Cerebellar nuclear complex (tissue), 1 donor: ENCODE data around the gene CRABP2.

ENCODE experiments used
- DNase-seq, 2 experiments: peaks; one replicate each; lab custom pipeline; 2025; lab: John Stamatoyannopoulos, UW

The CRABP2 gene

GRCh38 chr1:156705321-156705917 lies at the start of gene CRABP2:
CRABP2 (minus strand) TSS chr1:156705583; CDS start chr1:156705446, 137 bp downstream.
- no peak for DNase-seq

GRCh38 chr1:156754219-156754618 lies 48.8 kb upstream of the CRABP2 start:
- DNase-seq: no peak

GRCh38 chr1:156752843-156753482 lies 47.6 kb upstream of the CRABP2 start:
- no peak for DNase-seq

- peak; percentile 75 to 82 for DNase-seq
Observed at GRCh38 chr1:156751757-156752481, 46.5 kb upstream of the CRABP2 start.

GRCh38 chr1:156751451-156751756 lies 46.0 kb upstream of the CRABP2 start, which contains the start of gene HDGF:
HDGF (minus strand) TSS chr1:156751675; CDS start chr1:156751429, 246 bp downstream.
- DNase-seq: no peak

- no peak for DNase-seq
Observed at GRCh38 chr1:156750711-156751450, 45.5 kb upstream of the CRABP2 start.

GRCh38 chr1:156750191-156750672 lies 44.8 kb upstream of the CRABP2 start:
- DNase-seq: no peak

- DNase-seq: no peak
Observed at GRCh38 chr1:156749419-156750118, 44.2 kb upstream of the CRABP2 start.

- DNase-seq: no peak
Observed at GRCh38 chr1:156748670-156749418, 43.5 kb upstream of the CRABP2 start.

GRCh38 chr1:156747742-156748669 lies 42.6 kb upstream of the CRABP2 start:
- DNase-seq: no peak

- DNase-seq: peak in 1 of 2 experiments; percentile 46
Observed at GRCh38 chr1:156746728-156747631, 41.6 kb upstream of the CRABP2 start.

- DNase-seq: no peak
Observed at GRCh38 chr1:156746406-156746727, 41.0 kb upstream of the CRABP2 start.

GRCh38 chr1:156745881-156746280 lies 40.5 kb upstream of the CRABP2 start:
- DNase-seq: no peak

- no peak for DNase-seq
Observed at GRCh38 chr1:156744786-156745419, 39.5 kb upstream of the CRABP2 start.

GRCh38 chr1:156744344-156744743 lies 39.0 kb upstream of the CRABP2 start:
- DNase-seq: no peak

- no peak for DNase-seq
Observed at GRCh38 chr1:156743367-156744302, 38.3 kb upstream of the CRABP2 start.

GRCh38 chr1:156742801-156743200 lies 37.4 kb upstream of the CRABP2 start:
- DNase-seq: no peak
